HCT116 (cell line): ENCODE results near the gene PCDHGA1.
"Not testable (repeated sequence)": the region's sequence is repeated elsewhere in the genome, so short reads cannot be mapped to it uniquely, and the experiment has no call there.

ENCODE experiments used
- CEBPB ChIP-seq: IDR thresholded peaks from 2 replicates; pipeline ENCODE4 v1.6.1; 2012; ENCODE audit warnings: low read depth
- CTCF ChIP-seq, 3 experiments: fragments of 200-600 bp in 1 of 3; sonication (generic) in 1 of 3; IDR thresholded peaks in 2 of 3; conservative IDR thresholded peaks in 1 of 3; 2 replicates each; pipeline ENCODE4 v1.5.1; 2012 to 2017; ENCODE audit warnings: low read depth in 2 of 3, low read length in 2 of 3, antibody characterized with exemption in 1 of 3, borderline replicate concordance in 1 of 3, control low read depth in 1 of 3, mild to moderate bottlenecking in 1 of 3, mixed read lengths in 1 of 3, mixed run types in 1 of 3, moderate library complexity in 1 of 3; ENCODE audit not compliant: insufficient read depth in 1 of 3
- EGR1 ChIP-seq: IDR thresholded peaks from 2 replicates; pipeline ENCODE4 v1.6.1; 2012; ENCODE audit warnings: low read depth
- EZH2 ChIP-seq: fragments of 200-600 bp; sonication (generic); IDR thresholded peaks from 2 replicates; pipeline ENCODE4 v1.6.1; 2017; ENCODE audit warnings: antibody characterized with exemption, mixed run types
- EZH2phosphoT487 ChIP-seq: fragments of 200-600 bp; IDR thresholded peaks from 2 replicates; pipeline ENCODE4 v1.6.1; 2018; ENCODE audit warnings: antibody characterized with exemption, borderline replicate concordance
- POLR2A ChIP-seq: IDR thresholded peaks from 2 replicates; pipeline ENCODE4 v1.7.0; 2011; ENCODE audit warnings: borderline replicate concordance; ENCODE audit not compliant: insufficient read depth, insufficient read length; ENCODE audit errors: extremely low read depth
- POLR2AphosphoS5 ChIP-seq: IDR thresholded peaks from 2 replicates; pipeline ENCODE4 v1.6.1; 2011; ENCODE audit warnings: mild to moderate bottlenecking, low read depth, low read length, moderate library complexity
- RAD21 ChIP-seq: IDR thresholded peaks from 2 replicates; pipeline ENCODE4 v1.6.1; 2012; ENCODE audit warnings: low read depth, mild to moderate bottlenecking
- REST ChIP-seq: IDR thresholded peaks from 2 replicates; pipeline ENCODE4 v1.6.1; 2012; ENCODE audit warnings: low read depth
- TCF7L2 ChIP-seq: IDR thresholded peaks from 2 replicates; pipeline ENCODE4 v1.7.0; 2011; ENCODE audit warnings: borderline replicate concordance, inconsistent platforms; ENCODE audit not compliant: insufficient read depth, insufficient read length; ENCODE audit errors: extremely low read depth
- YY1 ChIP-seq: IDR thresholded peaks from 2 replicates; pipeline ENCODE4 v1.6.1; 2011; ENCODE audit warnings: low read length, low read depth, moderate library complexity, mild to moderate bottlenecking; ENCODE audit not compliant: insufficient replicate concordance; ENCODE audit errors: extremely low read depth
- ZFX ChIP-seq: fragments of 450-650 bp; IDR thresholded peaks from 2 replicates; pipeline ENCODE4 v1.6.1; 2017
- ZNF274 ChIP-seq: fragments of 200-500 bp; sonication (Bioruptor generic); IDR thresholded peaks from 2 replicates; pipeline ENCODE4 v1.6.1; 2014; ENCODE audit warnings: mild to moderate bottlenecking, low read depth, low read length, inconsistent platforms
- TF ChIP-seq, protein P1 (sequence below): IDR thresholded peaks from 2 replicates; pipeline ENCODE4 v1.6.1; 2012

- TF ChIP-seq CTCF (IDR thresholded peaks at IDR 0.05 in 2 of 3, conservative IDR thresholded peaks at IDR 0.05 in 1 of 3; ENCODE audit: borderline replicate concordance in 1 of 3, insufficient read depth in 1 of 3, low read depth in 2 of 3, low read length in 2 of 3); YY1; ZNF274; REST; POLR2AphosphoS5; TCF7L2; EZH2; POLR2A; CEBPB; ZFX; RAD21; EGR1; EZH2phosphoT487: not testable (repeated sequence)
- TF ChIP-seq, protein P1, sequence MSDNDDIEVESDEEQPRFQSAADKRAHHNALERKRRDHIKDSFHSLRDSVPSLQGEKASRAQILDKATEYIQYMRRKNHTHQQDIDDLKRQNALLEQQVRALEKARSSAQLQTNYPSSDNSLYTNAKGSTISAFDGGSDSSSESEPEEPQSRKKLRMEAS, result not testable (repeated sequence)
Observed at GRCh38 chr5:141397756-141398551, 67.6 kb downstream of the PCDHGA1 start, which contains the start of gene PCDHGB5.
